Measurements from ENCODE around the gene PCLO.

GRCh38 chr7:82841828-82842227, 320.9 kb downstream of the PCLO start:
- TF ChIP-seq CTCF (IDR thresholded peaks at IDR 0.05) (no peak), ZNF671 (CRISPR knock-in tag; IDR thresholded peaks at IDR 0.05) (no peak), HMGXB4 (CRISPR knock-in tag; IDR thresholded peaks at IDR 0.05) (no peak), ATF1 (CRISPR knock-in tag; IDR thresholded peaks at IDR 0.05) (no peak), ZNF281 (CRISPR knock-in tag; IDR thresholded peaks at IDR 0.05) (no peak), ZNF232 (CRISPR knock-in tag; IDR thresholded peaks at IDR 0.05) (no peak), ZNF138 (CRISPR knock-in tag; conservative IDR thresholded peaks at IDR 0.05) (no peak)
- TF ChIP-seq, protein P1, sequence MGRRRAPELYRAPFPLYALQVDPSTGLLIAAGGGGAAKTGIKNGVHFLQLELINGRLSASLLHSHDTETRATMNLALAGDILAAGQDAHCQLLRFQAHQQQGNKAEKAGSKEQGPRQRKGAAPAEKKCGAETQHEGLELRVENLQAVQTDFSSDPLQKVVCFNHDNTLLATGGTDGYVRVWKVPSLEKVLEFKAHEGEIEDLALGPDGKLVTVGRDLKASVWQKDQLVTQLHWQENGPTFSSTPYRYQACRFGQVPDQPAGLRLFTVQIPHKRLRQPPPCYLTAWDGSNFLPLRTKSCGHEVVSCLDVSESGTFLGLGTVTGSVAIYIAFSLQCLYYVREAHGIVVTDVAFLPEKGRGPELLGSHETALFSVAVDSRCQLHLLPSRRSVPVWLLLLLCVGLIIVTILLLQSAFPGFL (CRISPR knock-in tag; IDR thresholded peaks at IDR 0.05; ENCODE audit: borderline replicate concordance): no peak
- TF ChIP-seq, protein P2, sequence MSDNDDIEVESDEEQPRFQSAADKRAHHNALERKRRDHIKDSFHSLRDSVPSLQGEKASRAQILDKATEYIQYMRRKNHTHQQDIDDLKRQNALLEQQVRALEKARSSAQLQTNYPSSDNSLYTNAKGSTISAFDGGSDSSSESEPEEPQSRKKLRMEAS (CRISPR knock-in tag; IDR thresholded peaks at IDR 0.05): no peak
- TF ChIP-seq, protein P3, sequence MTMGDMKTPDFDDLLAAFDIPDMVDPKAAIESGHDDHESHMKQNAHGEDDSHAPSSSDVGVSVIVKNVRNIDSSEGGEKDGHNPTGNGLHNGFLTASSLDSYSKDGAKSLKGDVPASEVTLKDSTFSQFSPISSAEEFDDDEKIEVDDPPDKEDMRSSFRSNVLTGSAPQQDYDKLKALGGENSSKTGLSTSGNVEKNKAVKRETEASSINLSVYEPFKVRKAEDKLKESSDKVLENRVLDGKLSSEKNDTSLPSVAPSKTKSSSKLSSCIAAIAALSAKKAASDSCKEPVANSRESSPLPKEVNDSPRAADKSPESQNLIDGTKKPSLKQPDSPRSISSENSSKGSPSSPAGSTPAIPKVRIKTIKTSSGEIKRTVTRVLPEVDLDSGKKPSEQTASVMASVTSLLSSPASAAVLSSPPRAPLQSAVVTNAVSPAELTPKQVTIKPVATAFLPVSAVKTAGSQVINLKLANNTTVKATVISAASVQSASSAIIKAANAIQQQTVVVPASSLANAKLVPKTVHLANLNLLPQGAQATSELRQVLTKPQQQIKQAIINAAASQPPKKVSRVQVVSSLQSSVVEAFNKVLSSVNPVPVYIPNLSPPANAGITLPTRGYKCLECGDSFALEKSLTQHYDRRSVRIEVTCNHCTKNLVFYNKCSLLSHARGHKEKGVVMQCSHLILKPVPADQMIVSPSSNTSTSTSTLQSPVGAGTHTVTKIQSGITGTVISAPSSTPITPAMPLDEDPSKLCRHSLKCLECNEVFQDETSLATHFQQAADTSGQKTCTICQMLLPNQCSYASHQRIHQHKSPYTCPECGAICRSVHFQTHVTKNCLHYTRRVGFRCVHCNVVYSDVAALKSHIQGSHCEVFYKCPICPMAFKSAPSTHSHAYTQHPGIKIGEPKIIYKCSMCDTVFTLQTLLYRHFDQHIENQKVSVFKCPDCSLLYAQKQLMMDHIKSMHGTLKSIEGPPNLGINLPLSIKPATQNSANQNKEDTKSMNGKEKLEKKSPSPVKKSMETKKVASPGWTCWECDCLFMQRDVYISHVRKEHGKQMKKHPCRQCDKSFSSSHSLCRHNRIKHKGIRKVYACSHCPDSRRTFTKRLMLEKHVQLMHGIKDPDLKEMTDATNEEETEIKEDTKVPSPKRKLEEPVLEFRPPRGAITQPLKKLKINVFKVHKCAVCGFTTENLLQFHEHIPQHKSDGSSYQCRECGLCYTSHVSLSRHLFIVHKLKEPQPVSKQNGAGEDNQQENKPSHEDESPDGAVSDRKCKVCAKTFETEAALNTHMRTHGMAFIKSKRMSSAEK (CRISPR knock-in tag; IDR thresholded peaks at IDR 0.05; ENCODE audit: borderline replicate concordance): no peak

Data from WTC11 (cell line).